T-helper 17 cell (primary cell): Measurements from ENCODE around the gene SIRPB2. TPM values are rescaled to one million over a fixed set of nuclear protein-coding genes. Genes with fewer than 3 reads are reported as not detected.

Experiments
- ATAC-seq: fragments of 150-1000 bp; cut with Tn5 transposase; 2 replicates; pipeline ENCODE4 v1.10.0; 2021; ENCODE audit warnings: mild to moderate bottlenecking, moderate library complexity
- DNase-seq, 3 donors: peaks; one replicate each; pipeline versions ENCODE4 v3.0.0 to v3.0.0-alpha.2; 2020 to 2021
- H3K9me3 ChIP-seq: one replicate; pipeline ENCODE4 v1.7.0; 2013; ENCODE audit warnings: low read length, mild to moderate bottlenecking; ENCODE audit not compliant: control insufficient read depth, poor library complexity, severe bottlenecking
- H3K27ac Mint-ChIP-seq: one replicate; pipeline ENCODE4 v1.8.0; 2022; ENCODE audit warnings: mild to moderate bottlenecking, moderate library complexity, mixed read lengths
- H3K27me3 Mint-ChIP-seq: one replicate; pipeline ENCODE4 v1.8.0; 2022; ENCODE audit warnings: mixed read lengths
- H3K36me3 Mint-ChIP-seq: one replicate; pipeline ENCODE4 v1.8.0; 2022; ENCODE audit warnings: low read depth, mixed read lengths
- H3K4me1 Mint-ChIP-seq: one replicate; pipeline ENCODE4 v1.8.0; 2022; ENCODE audit warnings: mild to moderate bottlenecking, mixed read lengths
- H3K4me3 Mint-ChIP-seq: one replicate; pipeline ENCODE4 v1.8.0; 2022; ENCODE audit warnings: mild to moderate bottlenecking, moderate library complexity, mixed read lengths
- total RNA-seq, 4 donors: library from RNA in 2 of 4; stranded (reverse) in 2 of 4; gene quantifications; one replicate each; pipeline ENCODE4 v1.2.3 and lab custom pipeline; 2022 to 2026

Gene SIRPB2
- total RNA-seq, 2 donors from 2014 or later = 0.78 to 1.8 TPM

DNA sequence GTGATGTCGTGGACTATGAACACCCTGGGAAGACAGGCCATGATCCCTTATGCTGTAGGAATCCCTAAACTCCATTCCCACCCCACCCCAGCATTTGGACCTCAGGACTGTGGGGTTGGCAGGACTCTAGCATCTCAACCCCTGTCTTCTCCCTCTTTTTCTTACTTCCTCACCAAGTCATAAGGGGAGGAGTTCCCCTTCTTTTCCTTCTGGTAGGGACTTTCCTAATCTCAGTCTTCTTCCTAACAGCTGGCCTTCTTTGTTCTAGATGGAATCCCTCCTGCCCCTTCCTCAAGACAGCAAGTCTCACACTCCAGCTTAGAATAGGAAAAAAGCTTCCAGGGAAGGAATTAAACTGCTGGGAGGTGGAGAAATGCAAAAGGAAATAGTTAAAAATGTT is 2.3 kb upstream of the SIRPB2 start:
- Mint-ChIP-seq H3K36me3 (no peaks in the 10 kb centered on the region), H3K4me3 (no peak overlapping the region), H3K27me3 (peaks cover 72% of the 10 kb centered on the region), H3K4me1 (no peaks in the 10 kb centered on the region), H3K27ac (no peak overlapping the region)
- DNase-seq (no peak), ATAC-seq (no peak)
- no peaks in the 10 kb centered on the region for H3K9me3 ChIP-seq

DNA sequence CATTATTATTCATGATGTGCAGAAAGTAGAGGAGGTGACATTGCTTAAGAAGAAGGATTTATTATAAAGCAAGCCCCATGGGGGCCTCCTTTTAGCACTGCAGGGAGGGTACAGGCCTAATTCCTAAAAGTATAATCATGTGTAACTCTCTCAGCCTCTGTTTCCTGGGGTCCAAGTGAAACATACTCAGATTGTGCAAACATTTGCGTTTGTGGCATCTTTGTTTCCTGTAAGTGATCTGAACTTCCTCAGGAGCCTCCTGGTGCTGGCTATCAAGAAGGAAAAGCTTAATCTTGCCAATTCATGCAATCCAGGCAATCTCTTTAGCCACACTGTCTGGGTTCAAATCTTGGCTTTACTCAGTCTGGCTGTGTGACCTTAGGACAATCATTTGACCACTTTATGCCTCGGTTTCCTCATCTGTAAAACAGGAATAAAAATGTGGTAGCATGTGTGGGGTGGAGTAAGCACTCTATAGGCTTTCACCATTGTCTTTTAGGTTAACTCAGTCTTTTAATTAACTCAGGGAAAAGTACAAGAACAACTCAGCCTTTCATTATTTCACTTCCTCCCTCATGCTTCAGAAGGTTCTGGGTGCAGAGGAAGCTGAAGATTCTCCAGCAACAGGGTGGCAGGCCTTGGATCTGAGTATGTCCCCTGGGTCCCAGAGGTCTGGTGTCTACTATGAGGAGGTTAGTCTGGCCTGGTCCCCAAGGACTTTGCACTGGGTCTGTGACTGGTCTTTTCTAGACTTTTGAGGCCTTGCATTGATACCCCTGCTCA is 831 bp upstream of the SIRPB2 start:
- DNase-seq (no peak), ATAC-seq (no peak)
- H3K9me3 ChIP-seq = no peaks in the 10 kb centered on the region
- Mint-ChIP-seq H3K4me1 (no peaks in the 10 kb centered on the region), H3K27me3 (peaks cover 71% of the 10 kb centered on the region), H3K27ac (no peak overlapping the region), H3K4me3 (no peak overlapping the region), H3K36me3 (no peaks in the 10 kb centered on the region)

GRCh38 chr20:1490643-1491195 is 501 bp downstream of the SIRPB2 start:
- no peak overlapping the region for H3K27ac Mint-ChIP-seq
- no peaks in the 10 kb centered on the region for H3K4me1 Mint-ChIP-seq
- H3K9me3 ChIP-seq = no peaks in the 10 kb centered on the region
- ATAC-seq (no peak), DNase-seq (no peak)
- no peaks in the 10 kb centered on the region for H3K36me3 Mint-ChIP-seq
- H3K4me3 Mint-ChIP-seq = no peak overlapping the region
- H3K27me3 Mint-ChIP-seq = peaks cover 65% of the 10 kb centered on the region

GRCh38 chr20:1489764-1490436 is 1.3 kb downstream of the SIRPB2 start:
- DNase-seq (no peak), ATAC-seq (no peak)
- Mint-ChIP-seq H3K27ac (no peak overlapping the region), H3K27me3 (peaks cover 65% of the 10 kb centered on the region), H3K36me3 (no peaks in the 10 kb centered on the region), H3K4me3 (peak overlapping the region; percentile 36), H3K4me1 (no peaks in the 10 kb centered on the region)
- no peaks in the 10 kb centered on the region for H3K9me3 ChIP-seq

DNA sequence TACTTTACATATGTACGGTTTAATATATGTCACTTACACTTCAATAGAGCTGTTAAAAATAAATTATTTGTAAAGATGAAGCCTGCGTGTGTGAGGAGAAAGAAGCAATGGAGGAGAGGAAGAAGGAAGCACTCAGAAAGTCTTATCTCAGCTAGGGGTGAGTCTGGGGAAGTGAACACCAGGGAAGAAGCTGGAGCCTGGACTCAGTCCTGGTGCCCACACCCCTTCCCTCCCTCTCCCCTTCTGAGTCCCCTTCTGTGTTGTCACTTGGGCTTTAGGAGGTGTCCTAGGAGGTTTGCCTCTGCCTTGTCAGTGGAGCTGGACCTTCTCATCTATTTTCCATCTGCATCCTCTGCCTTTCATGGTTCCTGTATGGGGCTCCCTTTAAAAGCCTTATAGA is 1.9 kb downstream of the SIRPB2 start:
- no peaks in the 10 kb centered on the region for H3K9me3 ChIP-seq
- peaks cover 65% of the 10 kb centered on the region for H3K27me3 Mint-ChIP-seq
- no peaks in the 10 kb centered on the region for H3K36me3 Mint-ChIP-seq
- DNase-seq (no peak), ATAC-seq (no peak)
- no peak overlapping the region for H3K27ac Mint-ChIP-seq
- no peaks in the 10 kb centered on the region for H3K4me1 Mint-ChIP-seq
- no peak overlapping the region for H3K4me3 Mint-ChIP-seq

- Mint-ChIP-seq H3K4me3 (no peak overlapping the region), H3K27ac (no peak overlapping the region), H3K36me3 (peaks cover 5% of the 10 kb centered on the region), H3K4me1 (no peaks in the 10 kb centered on the region), H3K27me3 (peaks cover 80% of the 10 kb centered on the region)
- DNase-seq = no peak
- no peaks in the 10 kb centered on the region for H3K9me3 ChIP-seq
- ATAC-seq = no peak
Measured at GRCh38 chr20:1486566-1486965, 4.7 kb downstream of the SIRPB2 start.

GRCh38 chr20:1484438-1485116 is 6.6 kb downstream of the SIRPB2 start:
- no peaks in the 10 kb centered on the region for H3K9me3 ChIP-seq
- H3K36me3 Mint-ChIP-seq = peaks cover 5% of the 10 kb centered on the region
- peaks cover 75% of the 10 kb centered on the region for H3K27me3 Mint-ChIP-seq
- H3K4me1 Mint-ChIP-seq = no peaks in the 10 kb centered on the region
- no peak for DNase-seq
- no peak for ATAC-seq
- H3K4me3 Mint-ChIP-seq = no peak overlapping the region
- H3K27ac Mint-ChIP-seq = no peak overlapping the region

DNA sequence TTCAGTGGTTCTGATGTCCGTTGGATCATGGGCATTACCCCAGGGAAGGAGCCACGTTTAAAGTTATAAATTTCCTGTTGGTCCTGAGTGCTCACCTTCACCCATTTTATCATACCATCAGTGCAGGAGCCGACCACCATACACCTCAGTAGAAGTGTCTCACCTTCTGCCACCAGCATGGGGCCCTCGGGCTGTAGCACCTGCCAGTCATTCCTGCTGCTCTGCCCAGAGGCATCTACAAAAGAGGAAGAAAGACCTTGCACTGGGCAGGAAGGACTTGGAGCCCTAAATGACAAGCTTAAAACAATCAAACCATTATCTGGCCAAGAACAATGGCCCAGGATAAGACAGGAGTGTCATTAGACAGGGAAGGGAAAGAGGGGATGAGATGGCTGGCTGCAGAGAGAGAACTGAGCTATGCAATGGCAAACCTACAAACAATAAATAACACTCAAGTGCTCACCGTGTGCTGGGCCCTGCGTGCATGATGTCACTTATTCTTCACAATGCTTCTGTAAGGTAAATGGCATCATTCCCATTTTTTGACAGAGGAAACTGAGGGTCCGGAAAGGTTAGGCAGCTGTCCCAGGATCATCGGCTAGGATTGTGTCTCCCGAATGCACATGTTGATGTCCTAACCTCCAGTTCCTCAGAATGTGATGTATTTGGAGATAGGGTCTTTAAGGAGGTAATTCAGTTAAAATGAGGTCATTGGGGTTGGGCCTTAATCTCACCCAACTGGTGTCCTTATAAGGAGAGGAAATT is 11.2 kb downstream of the SIRPB2 start:
- DNase-seq = no peak
- H3K27me3 Mint-ChIP-seq = peaks cover 73% of the 10 kb centered on the region
- H3K27ac Mint-ChIP-seq = no peak overlapping the region
- H3K4me3 Mint-ChIP-seq = no peak overlapping the region
- H3K4me1 Mint-ChIP-seq = peaks cover 2% of the 10 kb centered on the region
- no peaks in the 10 kb centered on the region for H3K9me3 ChIP-seq
- H3K36me3 Mint-ChIP-seq = peaks cover 5% of the 10 kb centered on the region
- no peak for ATAC-seq

GRCh38 chr20:1478566-1478965 is 12.7 kb downstream of the SIRPB2 start:
- peaks cover 60% of the 10 kb centered on the region for H3K27me3 Mint-ChIP-seq
- no peak overlapping the region for H3K27ac Mint-ChIP-seq
- no peaks in the 10 kb centered on the region for H3K9me3 ChIP-seq
- H3K36me3 Mint-ChIP-seq = peaks cover 5% of the 10 kb centered on the region
- no peak overlapping the region for H3K4me3 Mint-ChIP-seq
- H3K4me1 Mint-ChIP-seq = peaks cover 2% of the 10 kb centered on the region
- DNase-seq = no peak
- no peak for ATAC-seq

DNA sequence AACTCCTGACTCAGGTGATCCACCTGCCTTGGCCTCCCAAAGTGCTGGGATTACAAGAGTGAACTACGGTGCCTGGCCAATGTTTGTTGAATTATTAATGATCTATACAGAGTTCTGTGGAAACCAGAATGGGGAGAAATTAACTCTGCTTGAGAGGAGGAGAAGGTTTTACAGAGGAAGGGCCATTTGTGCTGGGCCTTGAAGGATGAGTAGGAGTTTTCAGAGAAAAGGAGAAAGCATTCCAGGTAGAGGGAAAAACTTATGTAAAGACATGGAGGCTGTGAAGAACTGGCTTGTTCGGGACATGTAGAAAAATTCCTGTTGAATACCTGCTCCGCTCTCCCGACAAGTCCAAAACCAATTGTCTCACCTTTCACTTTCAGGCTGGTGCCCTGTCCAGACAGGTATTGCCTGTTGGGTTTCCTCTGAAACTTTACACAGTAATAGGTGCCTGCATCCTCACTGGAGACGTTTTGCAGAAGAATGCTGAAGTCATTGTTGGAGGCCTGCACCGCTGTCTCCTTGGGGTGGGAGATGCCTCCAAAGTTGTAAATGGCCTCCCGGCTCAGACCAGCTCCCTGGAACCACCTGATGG is 13.2 kb downstream of the SIRPB2 start:
- Mint-ChIP-seq H3K27ac (no peak overlapping the region), H3K27me3 (peaks cover 60% of the 10 kb centered on the region), H3K4me3 (no peak overlapping the region), H3K36me3 (peaks cover 5% of the 10 kb centered on the region), H3K4me1 (peaks cover 2% of the 10 kb centered on the region)
- H3K9me3 ChIP-seq = no peaks in the 10 kb centered on the region
- DNase-seq (no peak), ATAC-seq (no peak)

- H3K27ac Mint-ChIP-seq = no peak overlapping the region
- no peak for ATAC-seq
- no peak for DNase-seq
Measured at GRCh38 chr20:1474817-1475603, 16.2 kb downstream of the SIRPB2 start.

GRCh38 chr20:1474325-1474724 is 16.9 kb downstream of the SIRPB2 start:
- DNase-seq (no peak), ATAC-seq (no peak)
- H3K9me3 ChIP-seq = no peaks in the 10 kb centered on the region
- peaks cover 2% of the 10 kb centered on the region for H3K4me1 Mint-ChIP-seq
- H3K27me3 Mint-ChIP-seq = peaks cover 48% of the 10 kb centered on the region
- H3K36me3 Mint-ChIP-seq = no peaks in the 10 kb centered on the region
- no peak overlapping the region for H3K27ac Mint-ChIP-seq
- H3K4me3 Mint-ChIP-seq = no peak overlapping the region

More at GRCh38 chr20:1474817-1475603, 16.2 kb downstream of the SIRPB2 start:
- H3K27me3 Mint-ChIP-seq = peaks cover 54% of the 10 kb centered on the region
- no peak overlapping the region for H3K4me3 Mint-ChIP-seq
- H3K36me3 Mint-ChIP-seq = no peaks in the 10 kb centered on the region
- H3K9me3 ChIP-seq = no peaks in the 10 kb centered on the region
- peaks cover 2% of the 10 kb centered on the region for H3K4me1 Mint-ChIP-seq
